ENCODE data around the gene SLC24A4.
A peak's percentile ranks its signal among the peaks of the same experiment; 100 is the strongest.

The SLC24A4 gene

DNA sequence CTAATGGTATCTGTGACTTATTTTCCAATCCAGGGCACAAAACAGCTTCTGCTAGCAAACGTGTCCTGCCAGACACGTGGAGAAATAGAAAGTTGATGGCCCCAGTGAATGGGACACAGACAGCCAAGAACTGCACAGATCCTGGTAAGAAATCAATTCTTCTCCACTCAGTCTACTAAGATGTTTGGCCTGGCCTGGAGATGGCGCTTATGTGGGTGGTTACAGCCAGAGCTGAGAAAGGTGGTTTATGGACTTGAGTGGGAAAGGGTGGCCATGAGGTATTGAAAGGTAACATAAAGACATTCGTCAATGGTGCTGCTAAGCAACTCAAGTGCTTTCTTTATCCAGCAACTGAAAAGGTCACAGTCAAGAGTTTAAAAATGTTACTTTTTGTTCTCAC is 2.9 kb downstream of the SLC24A4 start:
- Histone ChIP-seq H4K20me1 (ENCODE audit: control insufficient read depth, insufficient read depth, low read depth, low read length) (no peaks in the 10 kb centered on the region), H3K4me3 (ENCODE audit: low read length) (no peak overlapping the region), H3F3A (ENCODE audit: control insufficient read depth, insufficient read depth) (no peaks in the 10 kb centered on the region), H3K4me1 (ENCODE audit: control insufficient read depth, low read length) (no peaks in the 10 kb centered on the region), H3K36me3 (ENCODE audit: control insufficient read depth, low read length) (no peaks in the 10 kb centered on the region), H3K27me3 (ENCODE audit: control insufficient read depth, low read length) (peaks cover 5% of the 10 kb centered on the region; the same call in 1 of the 2 replicates), H3K4me2 (ENCODE audit: low read length) (no peak overlapping the region), H3K9me2 (replicated peaks; ENCODE audit: control insufficient read depth, low read length) (no peaks in the 10 kb centered on the region), H3K9me3 (ENCODE audit: control insufficient read depth, insufficient read depth, low read length) (no peaks in the 10 kb centered on the region), H3K27ac (ENCODE audit: low read depth, low read length) (no peak overlapping the region), H3K79me2 (ENCODE audit: control insufficient read depth, low read length) (no peaks in the 10 kb centered on the region)
- TF ChIP-seq, protein P1, sequence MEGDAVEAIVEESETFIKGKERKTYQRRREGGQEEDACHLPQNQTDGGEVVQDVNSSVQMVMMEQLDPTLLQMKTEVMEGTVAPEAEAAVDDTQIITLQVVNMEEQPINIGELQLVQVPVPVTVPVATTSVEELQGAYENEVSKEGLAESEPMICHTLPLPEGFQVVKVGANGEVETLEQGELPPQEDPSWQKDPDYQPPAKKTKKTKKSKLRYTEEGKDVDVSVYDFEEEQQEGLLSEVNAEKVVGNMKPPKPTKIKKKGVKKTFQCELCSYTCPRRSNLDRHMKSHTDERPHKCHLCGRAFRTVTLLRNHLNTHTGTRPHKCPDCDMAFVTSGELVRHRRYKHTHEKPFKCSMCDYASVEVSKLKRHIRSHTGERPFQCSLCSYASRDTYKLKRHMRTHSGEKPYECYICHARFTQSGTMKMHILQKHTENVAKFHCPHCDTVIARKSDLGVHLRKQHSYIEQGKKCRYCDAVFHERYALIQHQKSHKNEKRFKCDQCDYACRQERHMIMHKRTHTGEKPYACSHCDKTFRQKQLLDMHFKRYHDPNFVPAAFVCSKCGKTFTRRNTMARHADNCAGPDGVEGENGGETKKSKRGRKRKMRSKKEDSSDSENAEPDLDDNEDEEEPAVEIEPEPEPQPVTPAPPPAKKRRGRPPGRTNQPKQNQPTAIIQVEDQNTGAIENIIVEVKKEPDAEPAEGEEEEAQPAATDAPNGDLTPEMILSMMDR (IDR thresholded peaks at IDR 0.05; ENCODE audit: low read depth, low read length, poor library complexity, severe bottlenecking): no peak
- TF ChIP-seq EZH2phosphoT487 (IDR thresholded peaks at IDR 0.05; ENCODE audit: borderline replicate concordance, low read length): no peak

DNA sequence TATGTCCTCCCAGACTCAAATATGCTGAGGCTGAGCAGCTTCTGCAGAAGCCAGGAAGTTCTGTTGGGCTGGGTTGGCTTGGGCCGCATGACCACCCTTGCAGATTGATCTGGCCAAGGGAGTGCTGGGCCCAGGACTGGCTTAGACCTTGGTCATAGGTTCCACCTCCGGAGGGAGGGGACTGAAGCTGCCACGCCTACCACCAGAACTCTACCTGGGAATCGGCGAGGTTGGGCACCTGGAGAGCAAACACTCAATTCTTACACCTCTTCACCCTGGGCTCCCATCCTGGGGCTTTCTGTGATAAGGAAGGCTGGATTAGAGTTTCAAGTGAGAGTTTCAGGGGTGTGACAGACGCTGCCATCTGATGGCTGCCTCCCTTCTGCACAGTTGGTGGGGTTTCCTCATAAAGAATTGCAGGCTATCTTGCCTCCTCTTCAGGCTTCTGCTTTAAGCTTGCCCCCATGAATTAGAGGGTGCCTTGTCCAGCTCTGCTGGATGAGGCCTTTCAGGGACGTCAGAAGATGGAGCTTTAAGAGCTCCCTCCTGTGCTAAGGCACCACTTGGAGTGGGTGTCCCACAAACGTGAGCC is 5.8 kb downstream of the SLC24A4 start:
- Histone ChIP-seq H3K27me3 (ENCODE audit: control insufficient read depth, low read length) (0 out of 2 replicates have a peak, but pooled peaks cover 5% of the 10 kb centered on the region), H3K4me1 (ENCODE audit: control insufficient read depth, low read length) (no peaks in the 10 kb centered on the region), H3K9me3 (ENCODE audit: control insufficient read depth, insufficient read depth, low read length) (no peaks in the 10 kb centered on the region), H4K20me1 (ENCODE audit: control insufficient read depth, insufficient read depth, low read depth, low read length) (no peaks in the 10 kb centered on the region), H3K36me3 (ENCODE audit: control insufficient read depth, low read length) (no peaks in the 10 kb centered on the region), H3K4me3 (ENCODE audit: low read length) (no peak overlapping the region), H3K9me2 (replicated peaks; ENCODE audit: control insufficient read depth, low read length) (no peaks in the 10 kb centered on the region), H3K27ac (ENCODE audit: low read depth, low read length) (no peak overlapping the region), H3K4me2 (ENCODE audit: low read length) (no peak overlapping the region), H3F3A (ENCODE audit: control insufficient read depth, insufficient read depth) (no peaks in the 10 kb centered on the region), H3K79me2 (ENCODE audit: control insufficient read depth, low read length) (no peaks in the 10 kb centered on the region)
- TF ChIP-seq, protein P1 (IDR thresholded peaks at IDR 0.05; ENCODE audit: low read depth, low read length, poor library complexity, severe bottlenecking): peak; percentile 18
- TF ChIP-seq EZH2phosphoT487 (IDR thresholded peaks at IDR 0.05; ENCODE audit: borderline replicate concordance, low read length): no peak

DNA sequence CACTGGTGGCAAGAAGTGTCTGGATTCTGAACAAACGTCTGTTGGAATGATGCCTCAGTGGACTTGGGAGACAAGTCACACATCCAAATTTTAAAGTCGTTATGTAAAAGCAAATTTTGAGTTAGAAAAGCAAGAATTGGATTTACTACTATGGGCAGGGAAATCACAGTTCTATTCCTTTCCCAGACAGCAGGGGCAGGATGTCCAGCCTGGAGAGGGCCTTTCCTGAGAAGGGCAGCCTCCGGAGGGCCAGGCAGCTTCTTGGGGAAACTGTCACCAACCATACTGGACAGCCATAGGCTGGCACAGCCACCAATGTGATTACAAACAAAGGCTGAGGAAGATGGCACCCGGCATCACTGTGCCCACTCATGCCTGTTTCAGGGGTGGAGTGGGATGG is 11.1 kb downstream of the SLC24A4 start:
- Histone ChIP-seq H3K9me3 (ENCODE audit: control insufficient read depth, insufficient read depth, low read length) (no peaks in the 10 kb centered on the region), H3K9me2 (replicated peaks; ENCODE audit: control insufficient read depth, low read length) (no peaks in the 10 kb centered on the region), H3K79me2 (ENCODE audit: control insufficient read depth, low read length) (no peaks in the 10 kb centered on the region), H3K36me3 (ENCODE audit: control insufficient read depth, low read length) (no peaks in the 10 kb centered on the region), H3F3A (ENCODE audit: control insufficient read depth, insufficient read depth) (no peaks in the 10 kb centered on the region), H3K27ac (ENCODE audit: low read depth, low read length) (no peak overlapping the region), H3K4me1 (ENCODE audit: control insufficient read depth, low read length) (no peaks in the 10 kb centered on the region), H4K20me1 (ENCODE audit: control insufficient read depth, insufficient read depth, low read depth, low read length) (no peaks in the 10 kb centered on the region), H3K4me3 (ENCODE audit: low read length) (no peak overlapping the region), H3K27me3 (ENCODE audit: control insufficient read depth, low read length) (no peaks in the 10 kb centered on the region), H3K4me2 (ENCODE audit: low read length) (no peak overlapping the region)
- no peak for TF ChIP-seq EZH2phosphoT487 (IDR thresholded peaks at IDR 0.05; ENCODE audit: borderline replicate concordance, low read length)
- TF ChIP-seq, protein P1 (IDR thresholded peaks at IDR 0.05; ENCODE audit: low read depth, low read length, poor library complexity, severe bottlenecking): no peak
